ENCODE results near the gene MALRD1. TPM values are rescaled to one million over a fixed set of nuclear protein-coding genes. Genes with fewer than 3 reads are reported as not detected.

The MALRD1 gene
- total RNA-seq: 0.73 and 0.84 TPM in 2 replicates
- long read RNA-seq, partial matches to known transcripts: 0 of 2 reads
- long read RNA-seq, other reads (novel, unspliced or antisense): 1 of 2 reads

DNA sequence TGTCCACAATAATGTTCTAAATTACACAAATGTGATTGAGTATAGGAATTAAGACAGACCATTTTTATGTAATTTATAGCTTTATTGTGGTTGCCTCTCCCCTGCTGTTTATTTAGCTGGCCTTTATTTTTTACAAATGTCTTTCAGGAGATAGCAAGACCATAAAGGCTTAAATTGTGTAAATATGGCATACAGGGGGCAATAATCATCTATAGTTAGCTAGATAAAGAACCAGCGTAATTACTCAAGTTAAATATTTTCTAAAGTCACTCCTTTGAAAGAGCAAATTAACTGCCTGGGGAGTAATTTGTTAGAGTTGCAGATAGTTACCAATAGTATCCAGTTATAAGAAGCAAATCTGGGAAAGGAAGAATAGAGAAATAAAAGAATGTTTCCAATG, at the start of gene MALRD1:
Gene MALRD1, plus strand, starts transcription at position 313 of the 400 bp plus-strand sequence. CDS start 138 bp downstream, outside the sequence.
- TF ChIP-seq, protein P1, sequence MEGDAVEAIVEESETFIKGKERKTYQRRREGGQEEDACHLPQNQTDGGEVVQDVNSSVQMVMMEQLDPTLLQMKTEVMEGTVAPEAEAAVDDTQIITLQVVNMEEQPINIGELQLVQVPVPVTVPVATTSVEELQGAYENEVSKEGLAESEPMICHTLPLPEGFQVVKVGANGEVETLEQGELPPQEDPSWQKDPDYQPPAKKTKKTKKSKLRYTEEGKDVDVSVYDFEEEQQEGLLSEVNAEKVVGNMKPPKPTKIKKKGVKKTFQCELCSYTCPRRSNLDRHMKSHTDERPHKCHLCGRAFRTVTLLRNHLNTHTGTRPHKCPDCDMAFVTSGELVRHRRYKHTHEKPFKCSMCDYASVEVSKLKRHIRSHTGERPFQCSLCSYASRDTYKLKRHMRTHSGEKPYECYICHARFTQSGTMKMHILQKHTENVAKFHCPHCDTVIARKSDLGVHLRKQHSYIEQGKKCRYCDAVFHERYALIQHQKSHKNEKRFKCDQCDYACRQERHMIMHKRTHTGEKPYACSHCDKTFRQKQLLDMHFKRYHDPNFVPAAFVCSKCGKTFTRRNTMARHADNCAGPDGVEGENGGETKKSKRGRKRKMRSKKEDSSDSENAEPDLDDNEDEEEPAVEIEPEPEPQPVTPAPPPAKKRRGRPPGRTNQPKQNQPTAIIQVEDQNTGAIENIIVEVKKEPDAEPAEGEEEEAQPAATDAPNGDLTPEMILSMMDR (conservative IDR thresholded peaks at IDR 0.05): no peak
- no peak for DNase-seq (ENCODE audit: low read depth, low spot score)
- Mint-ChIP-seq H3K36me3 (ENCODE audit: low read depth) (no peaks in the 10 kb centered on the region), H3K4me1 (peaks cover 10% of the 10 kb centered on the region), H3K27me3 (ENCODE audit: low read depth) (no peaks in the 10 kb centered on the region), H3K9me3 (no peaks in the 10 kb centered on the region), H3K4me3 (no peak within 1 kb of the TSS), H3K27ac (ENCODE audit: unreplicated experiment) (no peak within 1 kb of the TSS)

DNA sequence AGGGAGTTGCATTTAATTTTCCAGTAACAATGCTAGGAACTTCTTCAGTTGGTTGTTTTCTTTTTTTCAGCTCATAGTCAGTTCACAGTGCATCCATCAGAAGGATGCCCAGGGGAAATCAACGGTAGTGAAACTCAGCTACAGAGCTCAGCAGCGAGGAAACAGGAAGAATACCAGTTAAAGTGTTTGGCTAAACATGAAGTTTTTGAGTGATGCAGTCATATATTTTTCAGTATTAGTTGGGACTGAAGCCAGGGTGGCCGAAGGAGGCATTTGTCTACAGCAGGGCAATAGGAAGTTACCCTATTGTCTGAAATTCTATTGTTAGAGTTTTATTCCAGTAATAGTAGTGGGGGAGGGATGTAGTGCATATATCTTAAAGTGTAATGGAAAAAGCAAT, 45.3 kb upstream of the MALRD1 start:
- H3K27ac Mint-ChIP-seq (ENCODE audit: unreplicated experiment): no peak overlapping the region

DNA sequence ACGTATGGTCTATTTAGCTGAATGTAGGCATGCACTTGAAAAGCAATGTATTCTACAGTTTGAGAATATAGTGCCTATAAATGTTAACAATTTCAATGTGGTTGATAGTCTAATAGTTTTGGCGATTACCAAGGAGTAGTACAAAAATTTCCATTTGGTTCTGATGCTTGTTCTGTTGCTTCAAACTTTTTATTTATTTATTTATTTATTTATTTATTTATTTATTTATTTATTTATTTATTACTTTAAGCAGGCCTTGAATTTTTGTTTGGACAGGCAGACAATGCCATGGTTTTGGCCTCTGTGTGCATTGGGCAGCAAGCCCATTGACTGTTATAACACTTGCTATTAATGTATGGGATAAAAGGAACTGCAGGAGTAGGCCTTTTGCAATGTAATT, 36.5 kb upstream of the MALRD1 start:
- TF ChIP-seq, protein P1 (conservative IDR thresholded peaks at IDR 0.05): no peak

More for the DNA sequence above, 45.3 kb upstream of the MALRD1 start:
- TF ChIP-seq, protein P1 (conservative IDR thresholded peaks at IDR 0.05): no peak
- Mint-ChIP-seq H3K36me3 (ENCODE audit: low read depth) (no peaks in the 10 kb centered on the region), H3K4me1 (no peaks in the 10 kb centered on the region), H3K4me3 (no peak overlapping the region), H3K9me3 (peaks cover 3% of the 10 kb centered on the region), H3K27me3 (ENCODE audit: low read depth) (no peaks in the 10 kb centered on the region)
- no peak for DNase-seq (ENCODE audit: low read depth, low spot score)

DNA sequence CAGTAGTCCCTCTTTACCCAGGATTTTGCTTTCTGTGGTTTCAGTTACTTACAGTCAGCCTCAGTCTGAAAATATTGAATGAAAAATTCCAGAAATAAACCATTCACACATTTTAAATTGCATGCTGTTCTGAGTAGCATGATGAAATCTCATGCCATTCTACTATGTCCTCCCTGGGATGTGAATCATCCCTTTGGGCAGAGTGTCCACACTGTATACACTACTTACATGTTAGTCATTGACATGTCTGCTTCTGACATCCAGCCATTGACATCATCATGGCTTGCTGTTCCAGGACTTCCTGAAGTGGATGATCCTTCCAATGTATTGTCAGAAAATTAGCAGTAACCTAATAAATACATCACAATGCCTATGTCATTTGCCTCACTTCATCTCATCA, 34.6 kb upstream of the MALRD1 start:
- H3K27ac Mint-ChIP-seq (ENCODE audit: unreplicated experiment): no peak overlapping the region
- H3K36me3 Mint-ChIP-seq (ENCODE audit: low read depth): peaks cover 2% of the 10 kb centered on the region
- no peaks in the 10 kb centered on the region for H3K27me3 Mint-ChIP-seq (ENCODE audit: low read depth)
- no peak overlapping the region for H3K4me3 Mint-ChIP-seq
- H3K9me3 Mint-ChIP-seq: peaks cover 12% of the 10 kb centered on the region
- TF ChIP-seq, protein P1 (conservative IDR thresholded peaks at IDR 0.05): no peak
- no peak for DNase-seq (ENCODE audit: low read depth, low spot score)
- H3K4me1 Mint-ChIP-seq: no peaks in the 10 kb centered on the region

More for the DNA sequence above, 36.5 kb upstream of the MALRD1 start:
- peaks cover 15% of the 10 kb centered on the region for H3K9me3 Mint-ChIP-seq
- H3K4me1 Mint-ChIP-seq: no peaks in the 10 kb centered on the region
- no peaks in the 10 kb centered on the region for H3K27me3 Mint-ChIP-seq (ENCODE audit: low read depth)
- DNase-seq (ENCODE audit: low read depth, low spot score): no peak
- H3K36me3 Mint-ChIP-seq (ENCODE audit: low read depth): peaks cover 2% of the 10 kb centered on the region
- no peak overlapping the region for H3K4me3 Mint-ChIP-seq
- no peak overlapping the region for H3K27ac Mint-ChIP-seq (ENCODE audit: unreplicated experiment)

DNA sequence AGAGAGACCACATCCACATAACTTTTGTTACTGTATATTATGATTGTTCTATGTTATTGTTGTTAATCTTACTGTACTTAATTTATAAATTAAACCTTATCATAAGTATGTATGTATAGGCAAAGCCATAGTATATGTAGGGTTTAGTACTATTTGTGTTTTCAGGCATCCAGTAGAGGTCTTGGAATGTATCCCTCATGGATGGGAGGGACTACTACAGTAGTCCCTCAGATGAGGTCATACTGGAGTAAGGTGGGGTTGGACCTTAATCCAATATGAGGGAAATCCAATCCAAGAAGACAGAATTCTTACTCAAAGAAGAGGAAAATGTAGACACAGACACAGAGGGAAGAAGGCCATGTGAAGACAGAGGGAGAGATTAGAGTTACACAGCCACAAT, 34.1 kb upstream of the MALRD1 start:
- Mint-ChIP-seq H3K4me3 (no peak overlapping the region), H3K9me3 (peaks cover 12% of the 10 kb centered on the region), H3K36me3 (ENCODE audit: low read depth) (peaks cover 2% of the 10 kb centered on the region), H3K27ac (ENCODE audit: unreplicated experiment) (no peak overlapping the region), H3K27me3 (ENCODE audit: low read depth) (no peaks in the 10 kb centered on the region), H3K4me1 (no peaks in the 10 kb centered on the region)
- TF ChIP-seq, protein P1 (conservative IDR thresholded peaks at IDR 0.05): no peak
- no peak for DNase-seq (ENCODE audit: low read depth, low spot score)
